Measurements from ENCODE around the gene SETD6.
"Not testable (repeated sequence)": the region's sequence is repeated elsewhere in the genome, so short reads cannot be mapped to it uniquely, and the experiment has no call there.

The SETD6 gene

DNA sequence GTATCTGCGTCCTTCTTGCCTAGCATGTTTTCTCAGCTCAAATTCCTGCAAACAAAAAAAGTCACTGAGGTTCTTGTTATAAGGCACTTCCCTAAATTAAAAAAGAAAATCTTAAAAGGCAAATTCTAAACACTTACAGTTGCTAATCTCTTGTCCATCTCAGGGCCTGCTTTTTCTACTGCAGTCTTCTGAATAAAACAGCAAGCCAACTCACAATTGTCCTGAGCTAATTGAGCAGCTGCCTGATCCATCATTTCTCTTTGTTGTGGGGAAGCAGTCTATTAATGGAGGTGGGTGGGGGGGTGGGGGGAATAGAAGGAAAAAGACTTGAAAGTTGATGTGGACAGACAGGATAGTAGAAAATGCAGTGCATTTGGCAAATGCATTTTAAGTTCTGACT, 27.0 kb downstream of the SETD6 start:
- DNase-seq (ENCODE audit: low spot score), result no peak

DNA sequence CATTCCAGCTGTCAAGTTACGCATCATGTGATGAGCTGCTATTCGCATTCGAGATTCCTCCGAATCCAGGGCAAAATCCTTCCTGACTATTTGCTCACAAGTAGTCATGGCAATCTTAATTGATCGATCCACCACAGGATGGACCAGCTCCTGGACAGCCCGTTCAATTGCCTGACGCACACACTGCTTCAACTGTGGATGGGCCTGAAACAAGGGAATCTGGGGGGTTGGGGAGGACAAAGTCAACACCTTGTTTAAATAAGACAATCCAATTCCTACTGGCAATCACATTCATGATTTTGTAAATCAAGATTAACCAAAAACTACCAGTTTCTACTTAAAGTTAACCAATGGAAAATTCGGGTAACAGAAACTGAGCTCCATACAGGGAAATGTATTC, 28.4 kb downstream of the SETD6 start:
- no peak for DNase-seq (ENCODE audit: low spot score)

DNA sequence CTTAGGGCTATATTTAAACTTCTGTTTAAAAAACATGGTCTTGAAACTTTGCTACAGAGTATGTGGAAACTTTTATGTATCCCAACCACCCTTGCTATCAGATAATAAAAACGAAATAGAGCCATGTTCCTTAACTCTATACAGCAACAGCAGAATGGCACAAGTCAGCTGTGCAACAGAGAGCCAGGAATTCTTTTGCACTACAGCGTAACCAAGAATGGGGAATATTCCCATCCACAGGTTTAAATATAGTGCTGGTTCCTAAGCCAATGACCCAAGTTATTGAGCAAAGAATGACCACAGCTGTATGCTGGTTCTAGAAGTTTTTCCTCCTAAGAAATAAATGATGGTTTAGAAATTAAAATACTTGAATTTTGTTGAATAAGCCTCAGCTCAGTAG, 33.1 kb downstream of the SETD6 start:
- DNase-seq (ENCODE audit: low spot score), result no peak

GRCh38 chr16:58551496-58551895, 36.2 kb downstream of the SETD6 start:
- DNase-seq (ENCODE audit: low spot score), result no peak

- no peak for DNase-seq (ENCODE audit: low spot score)
Measured at GRCh38 chr16:58556678-58557077, 41.4 kb downstream of the SETD6 start.

GRCh38 chr16:58563235-58563634, 47.9 kb downstream of the SETD6 start:
- DNase-seq (ENCODE audit: low spot score), result no peak

GRCh38 chr16:58563775-58564174, 48.5 kb downstream of the SETD6 start:
- no peak for DNase-seq (ENCODE audit: low spot score)

DNA sequence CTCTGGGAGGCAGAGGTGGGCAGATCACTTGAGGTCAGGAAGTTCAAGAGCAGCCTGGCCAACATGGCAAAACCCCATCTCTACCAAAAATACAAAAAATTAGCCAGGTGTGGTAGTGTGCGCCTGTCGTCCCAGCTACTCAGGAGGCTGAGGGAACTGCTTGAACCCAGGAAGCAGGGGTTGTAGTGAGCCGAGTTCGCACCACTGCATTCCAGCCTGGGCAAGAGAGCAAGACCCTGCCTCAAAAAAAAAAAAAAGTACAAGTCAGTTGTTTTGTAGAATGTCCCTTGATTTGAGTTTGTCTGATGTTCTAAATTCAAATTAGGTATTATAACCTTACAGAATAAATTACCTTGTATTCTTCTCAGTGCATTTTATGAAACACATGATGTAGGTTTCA, 50.4 kb downstream of the SETD6 start:
- DNase-seq (ENCODE audit: low spot score), result not testable (repeated sequence)

All from iPS-NIHi11 (cell line).